Upper lobe of right lung (tissue), 1 donor: ENCODE data around the gene PDE6A. TPM values are rescaled to one million over a fixed set of nuclear protein-coding genes. Genes with fewer than 3 reads are reported as not detected.
A peak's percentile ranks its signal among the peaks of the same experiment; 100 is the strongest.

Experiments used
- ATAC-seq: fragments of 200-7000 bp; cut with Tn5 transposase; one replicate; pipeline ENCODE4 v1.9.1; 2020; ENCODE audit warnings: mild to moderate bottlenecking, moderate library complexity
- DNase-seq: peaks from one replicate; pipeline ENCODE4 v3.0.0-alpha.2; 2020
- H3K27ac ChIP-seq: fragments of 200-600 bp; one replicate; pipeline ENCODE4 v1.8.0; 2022
- H3K27me3 ChIP-seq: fragments of 200-600 bp; one replicate; pipeline ENCODE4 v1.8.0; 2022; ENCODE audit warnings: mild to moderate bottlenecking
- H3K36me3 ChIP-seq: fragments of 200-600 bp; one replicate; pipeline ENCODE4 v1.8.0; 2022
- H3K4me1 ChIP-seq: fragments of 200-600 bp; one replicate; pipeline ENCODE4 v1.8.0; 2022
- H3K4me3 ChIP-seq: fragments of 200-600 bp; one replicate; pipeline ENCODE4 v1.8.0; 2022; ENCODE audit warnings: mild to moderate bottlenecking
- H3K9me3 ChIP-seq: fragments of 200-600 bp; one replicate; pipeline ENCODE4 v1.8.0; 2022
- CTCF ChIP-seq: fragments of 200-600 bp; IDR thresholded peaks from one replicate; pipeline ENCODE4 v1.8.0; 2022; ENCODE audit warnings: antibody characterized with exemption
- intact Hi-C: fragments of 100-400 bp; cut with DNase I; formaldehyde crosslinking; loops from one replicate; pipeline ENCODE4 v1.11.0; 2022
- total RNA-seq: library from RNA; stranded (reverse); fragmentation: NEBNext Ultra II Directional; extraction: Animal tissue kit (Norgen Biotek cat#: 25700); gene quantifications from one replicate; pipeline ENCODE4 v1.2.1, GENCODE V29; 2021
- donor health status: DM: no; HTN: yes; CAD: no; lungs with severe emphysema.

The PDE6A gene
- total RNA-seq, 1 donor from 2014 or later, result 0.09 TPM

GRCh38 chr5:149963729-149964128 lies 19.1 kb upstream of the PDE6A start:
- peaks cover 10% of the 10 kb centered on the region for H3K4me1 ChIP-seq
- H3K4me3 ChIP-seq, result no peak overlapping the region
- DNase-seq, result no peak
- no peaks in the 10 kb centered on the region for H3K36me3 ChIP-seq
- intact Hi-C loops, result loop anchor here (10.0 kb wide), 1 partner anchor 329 kb away; no protein-coding TSS in a partner anchor
- H3K9me3 ChIP-seq, result no peaks in the 10 kb centered on the region
- no peak overlapping the region for H3K27ac ChIP-seq
- H3K27me3 ChIP-seq, result no peaks in the 10 kb centered on the region
- ATAC-seq, result no peak
- TF ChIP-seq CTCF, result no peak

DNA sequence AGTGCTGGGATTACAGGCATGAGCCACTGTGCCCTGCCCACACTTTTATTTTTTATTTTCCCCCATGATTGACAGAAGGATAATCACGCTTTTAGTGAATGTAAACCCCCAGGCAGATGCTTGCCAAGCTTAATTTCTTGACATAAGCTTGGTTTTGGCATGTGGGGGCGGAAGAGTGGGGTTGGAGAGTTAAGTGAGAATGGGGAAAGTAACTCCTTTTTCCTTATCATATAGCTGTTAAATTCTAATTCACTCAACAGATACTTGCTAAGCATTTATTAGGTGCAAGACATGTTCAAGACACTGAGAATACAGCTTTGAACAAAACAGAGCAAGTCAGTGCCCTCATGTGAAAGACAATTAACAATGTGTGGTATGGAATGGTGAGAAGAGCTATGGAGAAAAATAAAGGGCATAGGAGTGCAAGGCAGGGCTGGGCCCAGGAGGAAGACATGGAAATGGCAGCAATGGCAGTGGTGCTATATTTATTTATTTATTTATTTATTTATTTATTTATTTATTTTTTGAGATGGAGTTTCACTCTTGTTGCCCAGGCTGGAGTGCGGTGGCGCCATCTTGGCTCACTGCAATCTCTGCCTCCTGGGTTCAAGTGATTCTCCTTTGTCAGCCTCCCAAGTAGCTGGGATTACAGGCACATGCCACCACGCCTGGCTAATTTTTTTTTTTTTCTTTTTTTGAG lies 18.2 kb upstream of the PDE6A start:
- Histone ChIP-seq H3K4me1 (peaks cover 10% of the 10 kb centered on the region), H3K27ac (no peak overlapping the region), H3K27me3 (no peaks in the 10 kb centered on the region), H3K9me3 (no peaks in the 10 kb centered on the region), H3K4me3 (no peak overlapping the region), H3K36me3 (no peaks in the 10 kb centered on the region)
- ATAC-seq (no peak), DNase-seq (no peak)
- no peak for TF ChIP-seq CTCF
- intact Hi-C loops, result loop anchor here (10.0 kb wide), 1 partner anchor 328 kb away; no protein-coding TSS in a partner anchor

DNA sequence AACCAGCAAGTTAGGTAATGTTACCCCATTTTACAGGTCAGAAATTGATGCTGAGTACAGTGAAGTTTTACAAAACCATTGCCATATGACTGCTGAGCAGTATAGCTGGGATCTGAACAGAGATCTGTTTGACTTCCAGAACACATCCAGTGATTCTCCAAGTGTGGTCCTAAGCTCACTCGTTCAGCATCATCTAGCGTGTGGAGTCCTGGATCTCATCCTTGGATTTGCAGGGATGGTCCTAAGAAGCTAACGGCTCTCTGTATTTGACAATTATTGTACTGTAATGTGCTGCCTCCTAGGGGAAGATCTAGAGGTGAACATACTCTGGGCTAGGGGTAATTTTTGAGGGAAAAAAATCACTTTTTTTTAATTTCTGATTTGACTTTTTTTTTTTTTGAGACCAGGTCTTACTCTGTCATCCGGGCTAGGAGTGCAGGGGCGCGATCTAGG lies 17.4 kb upstream of the PDE6A start:
- H3K27me3 ChIP-seq, result no peaks in the 10 kb centered on the region
- intact Hi-C loops, result loop anchor here (10.0 kb wide), 1 partner anchor 327 kb away; no protein-coding TSS in a partner anchor
- H3K4me3 ChIP-seq, result peak overlapping the region; percentile 76
- DNase-seq, result no peak
- no peaks in the 10 kb centered on the region for H3K36me3 ChIP-seq
- ATAC-seq, result no peak
- H3K9me3 ChIP-seq, result no peaks in the 10 kb centered on the region
- TF ChIP-seq CTCF, result peak; percentile 45
- H3K4me1 ChIP-seq, result peaks cover 10% of the 10 kb centered on the region
- no peak overlapping the region for H3K27ac ChIP-seq

DNA sequence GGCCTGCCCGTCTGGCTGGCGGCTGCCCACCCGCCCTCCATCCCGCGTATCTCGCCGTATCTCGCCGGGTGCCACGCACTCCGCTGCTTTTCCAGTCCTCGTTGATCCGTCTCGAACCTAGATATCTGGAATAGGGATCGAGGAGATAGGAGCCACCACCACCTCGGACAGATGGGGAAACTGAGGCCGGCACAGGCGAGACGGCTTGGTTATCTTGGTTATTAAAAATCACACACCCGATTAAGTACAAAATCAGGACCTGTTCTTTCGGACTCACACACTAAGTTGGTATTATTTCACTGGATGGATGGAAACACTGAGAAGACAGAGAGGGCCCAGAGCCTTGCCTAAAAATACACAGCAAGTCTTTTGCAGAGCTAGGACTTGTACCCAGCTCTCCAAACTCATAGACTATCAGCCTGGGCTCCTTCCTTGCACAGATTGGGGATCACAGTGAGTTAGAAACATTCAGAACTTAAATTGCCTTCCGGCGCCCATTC lies 16.6 kb upstream of the PDE6A start:
- H3K27me3 ChIP-seq, result no peaks in the 10 kb centered on the region
- intact Hi-C loops, result loop anchor here (10.0 kb wide), 1 partner anchor 326 kb away; no protein-coding TSS in a partner anchor
- DNase-seq (no peak), ATAC-seq (no peak)
- H3K4me1 ChIP-seq, result peaks cover 10% of the 10 kb centered on the region
- no peaks in the 10 kb centered on the region for H3K9me3 ChIP-seq
- peak overlapping the region; percentile 96 for H3K27ac ChIP-seq
- peak overlapping the region; percentile 76 for H3K4me3 ChIP-seq
- H3K36me3 ChIP-seq, result no peaks in the 10 kb centered on the region
- no peak for TF ChIP-seq CTCF

- Histone ChIP-seq H3K4me3 (peak within 1 kb of the TSS; percentile 76), H3K9me3 (no peaks in the 10 kb centered on the region), H3K27ac (peak within 1 kb of the TSS; percentile 96), H3K36me3 (no peaks in the 10 kb centered on the region), H3K4me1 (peaks cover 10% of the 10 kb centered on the region), H3K27me3 (no peaks in the 10 kb centered on the region)
- no peak for TF ChIP-seq CTCF
- intact Hi-C loops, result loop anchor here (10.0 kb wide), 1 partner anchor 326 kb away; no protein-coding TSS in a partner anchor
- DNase-seq (peak; percentile 99), ATAC-seq (peak; percentile 99)
Observed at GRCh38 chr5:149960272-149961185, 15.9 kb upstream of the PDE6A start, which contains the start of gene SLC26A2. TSS of gene SLC26A2 (plus strand) at chr5:149960758. CDS start at chr5:149977653, 16,895 bp downstream.
